ENCODE data around the gene KIF18A.
"Not testable (repeated sequence)": the region's sequence is repeated elsewhere in the genome, so short reads cannot be mapped to it uniquely, and the experiment has no call there.

The KIF18A gene

GRCh38 chr11:28090052-28090749 is 17.8 kb downstream of the KIF18A start:
- H3K4me1 ChIP-seq = no peaks in the 10 kb centered on the region
- H3K27me3 ChIP-seq = no peaks in the 10 kb centered on the region
- DNase-seq = no peak
- no peaks in the 10 kb centered on the region for H3K9me3 ChIP-seq
- H3K36me3 ChIP-seq = no peaks in the 10 kb centered on the region
- no peak for TF ChIP-seq CTCF (IDR thresholded peaks at IDR 0.05; ENCODE audit: low read depth, low read length)
- no peak overlapping the region for H3K4me3 ChIP-seq (ENCODE audit: low read depth, low read length)

- TF ChIP-seq CTCF (IDR thresholded peaks at IDR 0.05; ENCODE audit: low read depth, low read length) = no peak
- H3K36me3 ChIP-seq = no peaks in the 10 kb centered on the region
- no peaks in the 10 kb centered on the region for H3K27me3 ChIP-seq
- no peaks in the 10 kb centered on the region for H3K9me3 ChIP-seq
- no peaks in the 10 kb centered on the region for H3K4me1 ChIP-seq
- no peak for DNase-seq
- no peak overlapping the region for H3K4me3 ChIP-seq (ENCODE audit: low read depth, low read length)
Observed at GRCh38 chr11:28089378-28089777, 18.6 kb downstream of the KIF18A start.

GRCh38 chr11:28087693-28088092 is 20.3 kb downstream of the KIF18A start:
- not testable (repeated sequence) for H3K36me3 ChIP-seq; DNase-seq; H3K4me3 ChIP-seq (ENCODE audit: low read depth, low read length); H3K9me3 ChIP-seq; H3K4me1 ChIP-seq; H3K27me3 ChIP-seq

GRCh38 chr11:28087192-28087591 is 20.8 kb downstream of the KIF18A start:
- not testable (repeated sequence) for H3K27me3 ChIP-seq; H3K4me1 ChIP-seq; H3K9me3 ChIP-seq; H3K36me3 ChIP-seq; H3K4me3 ChIP-seq (ENCODE audit: low read depth, low read length); DNase-seq

- Histone ChIP-seq H3K4me3 (ENCODE audit: low read depth, low read length) (no peak overlapping the region), H3K4me1 (no peaks in the 10 kb centered on the region), H3K27me3 (no peaks in the 10 kb centered on the region), H3K9me3 (no peaks in the 10 kb centered on the region), H3K36me3 (0 out of 2 replicates have a peak, but pooled peaks cover 3% of the 10 kb centered on the region)
- TF ChIP-seq CTCF (IDR thresholded peaks at IDR 0.05; ENCODE audit: low read depth, low read length) = no peak
- no peak for DNase-seq
Observed at GRCh38 chr11:28086569-28086968, 21.4 kb downstream of the KIF18A start.

- no peak for TF ChIP-seq CTCF (IDR thresholded peaks at IDR 0.05; ENCODE audit: low read depth, low read length)
- H3K4me3 ChIP-seq (ENCODE audit: low read depth, low read length) = no peak overlapping the region
- 0 out of 2 replicates have a peak, but pooled peaks cover 3% of the 10 kb centered on the region for H3K36me3 ChIP-seq
Observed at GRCh38 chr11:28083118-28083517, 24.8 kb downstream of the KIF18A start.

GRCh38 chr11:28077521-28077920 is 30.4 kb downstream of the KIF18A start:
- Histone ChIP-seq H3K4me1 (no peaks in the 10 kb centered on the region), H3K27me3 (no peaks in the 10 kb centered on the region), H3K9me3 (no peaks in the 10 kb centered on the region), H3K36me3 (0 out of 2 replicates have a peak, but pooled peaks cover 3% of the 10 kb centered on the region), H3K4me3 (ENCODE audit: low read depth, low read length) (no peak overlapping the region)
- DNase-seq = no peak
- no peak for TF ChIP-seq CTCF (IDR thresholded peaks at IDR 0.05; ENCODE audit: low read depth, low read length)

More at GRCh38 chr11:28083118-28083517, 24.8 kb downstream of the KIF18A start:
- no peaks in the 10 kb centered on the region for H3K27me3 ChIP-seq
- no peaks in the 10 kb centered on the region for H3K9me3 ChIP-seq
- no peak for DNase-seq
- H3K4me1 ChIP-seq = no peaks in the 10 kb centered on the region
